GM12875 (cell line): ENCODE data around the gene NRTN.

Experiments
- H3K4me3 ChIP-seq: one replicate; pipeline ENCODE4 v1.5.1; 2011; ENCODE audit warnings: low read depth, low read length, control low read depth
- CTCF ChIP-seq: IDR thresholded peaks from 2 replicates; pipeline ENCODE4 v1.5.1; 2011; ENCODE audit warnings: low read depth, mild to moderate bottlenecking, control low read depth, inconsistent platforms, low read length, moderate library complexity, borderline replicate concordance; ENCODE audit not compliant: insufficient read depth

The NRTN gene

GRCh38 chr19:5801796-5802619 lies 2.9 kb upstream of the NRTN start:
- H3K4me3 ChIP-seq = no peak overlapping the region
- TF ChIP-seq CTCF = no peak

- no peak overlapping the region for H3K4me3 ChIP-seq
- no peak for TF ChIP-seq CTCF
Observed at GRCh38 chr19:5803441-5803751, 1.5 kb upstream of the NRTN start.

- peak; percentile 98 for TF ChIP-seq CTCF
- H3K4me3 ChIP-seq = no peak overlapping the region
Observed at GRCh38 chr19:5803752-5804515, 933 bp upstream of the NRTN start.

GRCh38 chr19:5805462-5806132 lies 730 bp downstream of the NRTN start:
- H3K4me3 ChIP-seq = no peak overlapping the region
- TF ChIP-seq CTCF = peak; percentile 61

GRCh38 chr19:5806133-5806489 lies 1.2 kb downstream of the NRTN start:
- no peak overlapping the region for H3K4me3 ChIP-seq
- TF ChIP-seq CTCF = no peak

GRCh38 chr19:5806905-5807304 lies 2.0 kb downstream of the NRTN start:
- TF ChIP-seq CTCF = no peak
- no peak overlapping the region for H3K4me3 ChIP-seq
